CD4-positive, alpha-beta T cell treated with Interleukin-10 for 1 hour (primary cell): Measurements from ENCODE around the gene NAPEPLD.
A peak's percentile ranks its signal among the peaks of the same experiment; 100 is the strongest.
"Not testable (repeated sequence)": the region's sequence is repeated elsewhere in the genome, so short reads cannot be mapped to it uniquely, and the experiment has no call there.

Source experiments
- DNase-seq: peaks from one replicate; pipeline ENCODE4 v3.0.0-alpha.2; 2020

NAPEPLD gene

DNA sequence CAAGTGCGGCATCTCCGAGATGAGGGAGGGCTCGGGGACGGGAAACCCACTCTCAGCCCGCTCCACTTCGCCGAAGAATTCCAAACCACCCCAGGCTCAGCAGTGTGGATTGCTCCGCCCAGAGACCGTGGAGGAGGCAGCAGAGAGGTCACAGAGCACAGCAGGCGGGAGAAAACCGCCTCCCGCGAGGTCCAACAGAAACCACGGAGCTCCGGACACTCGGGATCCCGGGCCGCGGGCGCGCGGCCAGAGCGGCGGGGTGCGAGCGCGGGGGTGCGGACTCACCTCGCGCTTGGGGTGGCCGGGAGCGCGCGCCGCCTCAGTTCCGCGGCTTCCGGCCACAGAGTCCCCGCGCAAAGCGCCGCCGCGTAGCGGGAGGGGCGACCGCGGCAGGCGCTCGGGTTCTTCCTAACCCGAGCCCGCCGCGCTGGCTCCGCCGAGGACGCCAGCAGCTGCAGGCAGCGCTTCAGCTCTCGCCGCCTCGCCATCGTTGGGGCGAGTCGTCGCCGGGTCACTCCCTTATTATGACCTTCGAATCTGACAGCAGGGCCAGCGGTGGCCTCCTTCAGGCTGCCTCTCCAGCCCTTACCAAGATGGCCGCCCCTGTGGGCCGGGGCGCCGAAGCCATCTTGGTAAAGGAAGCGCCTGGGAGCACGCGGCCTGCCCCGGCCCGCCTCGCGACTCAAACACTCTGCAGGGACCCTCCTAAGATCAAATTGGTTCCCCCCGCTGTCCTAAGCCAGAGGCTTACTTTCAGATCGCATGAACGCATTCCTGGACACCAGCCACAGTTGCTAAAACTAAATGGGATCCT, at the start of gene NAPEPLD:
Gene NAPEPLD, minus strand, starts transcription at position 106 of the 814 bp plus-strand sequence. CDS start 20,323 bp downstream, outside the sequence.
- DNase-seq = peak; percentile 81

DNA sequence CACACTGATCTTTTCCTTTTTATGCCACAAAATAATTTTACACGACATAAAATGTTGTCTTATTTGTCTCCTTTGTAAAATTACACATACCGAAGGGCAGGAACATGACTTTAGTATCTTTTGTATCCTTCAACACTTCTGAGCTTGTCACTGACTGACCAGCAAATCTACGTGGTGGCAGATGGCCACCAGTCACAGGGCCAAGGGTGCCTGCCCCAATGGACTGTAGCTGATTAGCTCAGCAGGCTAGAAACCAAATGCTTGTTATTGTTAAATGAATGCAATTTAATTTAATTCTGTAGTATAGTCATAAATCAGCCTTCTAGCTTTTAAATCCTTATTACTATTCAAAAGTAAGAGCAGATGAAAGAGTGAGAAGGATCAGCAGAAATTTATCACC, 49.2 kb upstream of the NAPEPLD start:
- not testable (repeated sequence) for DNase-seq

DNA sequence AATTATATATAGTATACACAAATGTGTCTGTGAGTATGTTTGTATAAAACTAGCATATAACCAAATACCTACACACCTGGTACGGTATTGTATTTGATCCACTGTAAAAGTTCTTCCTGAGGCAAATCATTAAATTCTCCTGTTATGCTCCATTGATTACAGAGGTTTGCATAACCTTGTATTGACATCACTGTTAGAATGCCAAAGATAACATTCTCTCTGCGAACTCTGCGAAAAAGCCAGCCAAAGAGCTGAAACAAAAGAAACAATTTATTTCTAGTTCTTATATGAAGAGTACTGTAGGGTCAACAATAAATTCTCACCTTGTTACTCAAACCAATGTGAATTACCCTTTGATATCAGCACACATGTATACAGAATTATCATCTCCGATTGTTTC, 46.5 kb upstream of the NAPEPLD start:
- not testable (repeated sequence) for DNase-seq

DNA sequence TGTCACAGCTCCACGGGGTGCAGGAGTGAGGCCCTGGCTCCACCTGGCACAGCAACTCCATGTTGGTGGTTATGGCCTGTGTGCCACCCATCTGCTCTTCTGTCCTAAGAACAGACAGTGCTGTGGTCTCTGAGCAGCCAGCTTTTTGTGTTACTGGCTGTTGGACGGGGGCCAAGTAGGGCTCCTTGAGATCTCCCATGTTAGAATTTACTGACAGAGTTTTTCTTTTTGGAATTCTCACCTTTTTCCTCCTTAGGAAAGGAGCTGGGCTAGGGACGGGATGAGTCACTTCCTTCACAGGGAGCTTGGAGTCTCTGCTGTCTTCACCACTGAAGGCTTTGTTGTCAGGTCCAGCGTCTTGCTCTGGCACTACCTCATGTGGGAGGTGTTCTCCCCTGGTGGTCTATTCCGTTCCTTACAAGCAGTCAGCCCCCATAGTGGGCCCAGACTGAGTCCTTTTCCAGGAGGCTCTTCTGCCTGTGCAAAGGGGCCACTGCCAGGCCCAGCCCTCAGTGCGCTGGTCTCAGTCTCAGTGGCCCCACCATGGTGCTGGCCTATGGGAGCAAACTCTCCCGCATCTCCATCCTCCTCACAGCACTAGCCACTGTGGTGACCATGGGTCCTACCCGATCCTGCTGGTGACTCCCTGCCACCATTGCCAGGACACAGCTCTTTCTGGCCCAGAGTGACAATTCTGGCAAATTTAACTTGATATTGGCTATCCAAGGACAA, 23.7 kb upstream of the NAPEPLD start:
- not testable (repeated sequence) for DNase-seq

DNA sequence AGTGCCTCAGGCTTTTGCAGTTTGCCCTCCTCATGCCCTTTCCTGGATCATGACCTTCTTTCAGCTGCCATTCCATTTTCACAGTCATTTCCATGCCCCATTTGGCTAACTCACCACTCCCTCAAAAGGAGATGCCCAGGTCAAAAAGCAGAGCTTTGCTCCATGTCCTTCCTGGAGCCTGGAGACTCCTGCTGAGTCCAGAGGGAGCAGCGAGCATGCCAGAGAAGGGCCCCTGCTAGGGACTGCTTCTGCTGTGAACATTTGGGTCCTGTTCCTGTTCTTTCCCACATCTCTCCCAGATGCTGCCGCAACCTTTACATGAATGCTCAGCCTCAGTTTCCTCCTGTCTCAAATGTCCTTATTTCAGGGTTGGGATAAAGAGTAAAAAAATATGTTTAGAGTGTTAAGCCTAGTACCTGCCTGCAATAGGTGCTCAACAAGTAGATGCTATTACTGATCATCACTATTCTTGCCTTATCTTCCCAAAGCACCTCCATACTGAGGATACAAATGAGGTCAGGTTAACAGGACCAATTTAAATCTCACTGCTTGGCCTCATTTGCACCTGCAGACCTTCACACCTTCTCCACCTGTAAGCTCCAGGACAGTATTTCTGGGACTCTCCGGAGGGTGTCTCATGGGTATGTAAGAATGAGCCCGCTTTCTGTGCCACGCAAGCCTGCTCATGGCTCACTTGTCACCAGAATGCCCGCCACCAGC, 23.0 kb upstream of the NAPEPLD start:
- DNase-seq = not testable (repeated sequence)

DNA sequence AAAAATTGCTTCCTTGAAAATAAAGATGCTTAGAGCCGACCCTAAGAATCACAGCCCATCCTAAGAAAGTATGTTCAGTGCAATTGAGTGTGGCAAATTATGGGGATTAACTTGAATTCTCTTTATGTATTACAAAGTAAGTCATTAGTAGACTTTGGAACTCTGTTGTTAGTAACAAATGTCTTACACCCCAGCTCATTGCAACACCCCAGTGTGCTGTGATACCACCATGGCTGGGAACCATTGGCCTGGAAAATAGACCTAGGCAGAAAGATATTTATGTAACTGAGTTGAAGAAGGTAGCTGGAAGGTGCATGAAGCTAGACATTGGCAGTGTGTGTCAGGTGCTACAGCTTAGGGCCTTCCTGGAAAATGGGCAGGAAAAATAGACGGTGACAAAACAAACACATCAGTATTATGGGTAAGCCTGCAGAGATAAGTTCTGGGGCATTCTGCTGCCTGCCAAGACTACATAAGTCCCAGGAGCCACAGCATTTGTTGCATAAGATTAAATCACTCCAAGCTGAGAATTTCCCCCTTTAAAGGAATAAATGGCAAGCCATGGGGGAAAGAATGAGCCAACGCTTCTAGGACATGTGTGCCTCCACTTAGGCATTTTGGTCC, 18.1 kb upstream of the NAPEPLD start:
- not testable (repeated sequence) for DNase-seq

DNA sequence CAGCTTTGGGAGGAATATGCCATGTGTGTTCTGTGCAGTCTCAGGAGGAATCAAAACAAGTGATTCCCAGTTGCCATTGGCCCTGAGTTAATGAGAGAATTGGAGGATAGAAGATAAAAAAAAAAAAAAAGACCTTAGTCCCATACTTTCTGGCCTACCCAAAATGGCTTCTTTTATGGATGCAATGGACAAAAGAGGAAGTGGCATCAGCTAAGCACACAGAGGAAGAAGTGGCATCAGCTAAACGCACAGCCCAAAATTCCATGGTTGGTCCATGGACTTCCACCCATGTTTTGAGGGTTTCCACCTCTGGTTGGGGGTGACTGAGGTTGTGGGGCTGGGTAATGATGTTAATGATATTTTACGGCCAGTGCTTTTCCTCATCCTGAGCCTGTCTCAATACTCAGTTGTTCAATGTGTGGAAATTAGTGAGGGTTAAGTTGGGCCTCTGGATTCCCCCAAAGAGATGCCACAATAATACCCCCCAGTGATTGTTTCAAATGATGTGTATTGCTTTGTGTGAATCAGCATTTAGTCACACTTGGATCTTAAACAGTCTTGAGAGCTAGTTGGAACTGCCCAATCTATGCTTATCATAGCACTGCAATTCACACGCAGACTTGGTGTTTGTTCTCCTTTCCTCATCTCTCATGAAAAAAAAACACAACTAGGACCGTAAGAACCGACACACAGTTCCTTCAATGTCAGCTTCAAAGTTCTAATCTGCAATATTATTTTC, 14.4 kb upstream of the NAPEPLD start:
- DNase-seq = not testable (repeated sequence)

DNA sequence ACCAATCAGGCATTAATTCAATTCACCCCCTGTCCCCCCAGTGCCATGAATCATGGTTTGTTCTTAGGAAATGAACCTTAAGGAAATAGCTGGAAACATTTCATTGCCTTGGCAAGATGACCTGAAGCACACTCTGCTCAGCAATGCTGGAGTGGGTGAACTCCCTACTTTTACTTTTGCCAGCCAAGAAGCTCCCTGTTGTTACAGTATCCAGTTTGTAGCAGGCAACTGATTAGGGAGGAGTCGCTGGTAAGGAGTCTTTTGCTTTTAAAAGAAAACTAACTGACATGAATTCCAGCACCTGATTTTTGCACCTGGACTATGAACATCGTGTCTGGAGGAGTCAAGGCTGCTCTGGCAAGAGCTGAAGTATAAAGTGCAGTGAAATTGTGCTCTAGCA, 13.7 kb upstream of the NAPEPLD start:
- not testable (repeated sequence) for DNase-seq

DNA sequence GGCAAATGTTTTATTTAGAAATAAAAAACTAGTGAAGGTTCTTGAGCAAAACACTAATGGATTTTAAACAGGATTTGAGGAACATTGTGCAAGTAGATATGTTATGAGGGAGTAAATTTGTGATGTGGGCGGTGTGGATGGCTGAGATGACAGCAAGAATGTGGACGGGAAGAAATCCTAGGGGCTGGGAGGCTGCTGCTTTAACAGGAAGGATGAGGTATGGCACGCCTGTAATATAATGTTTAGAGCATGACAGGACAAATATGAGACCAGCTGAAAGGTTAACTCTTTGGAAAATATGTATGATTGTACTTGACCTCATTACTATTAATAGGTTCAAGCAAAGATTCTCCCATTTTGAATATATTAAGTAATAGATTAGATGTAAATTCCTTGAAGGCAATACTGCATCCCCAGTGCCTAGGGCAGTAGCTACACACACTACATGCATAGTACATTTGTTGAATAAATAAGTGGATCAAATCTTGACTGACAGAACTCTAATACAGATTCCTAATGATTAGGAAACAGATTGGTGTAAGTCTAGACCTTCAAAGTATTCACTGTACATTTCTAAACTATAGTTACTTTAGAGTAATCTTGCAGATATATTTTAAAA, 13.2 kb upstream of the NAPEPLD start:
- not testable (repeated sequence) for DNase-seq

DNA sequence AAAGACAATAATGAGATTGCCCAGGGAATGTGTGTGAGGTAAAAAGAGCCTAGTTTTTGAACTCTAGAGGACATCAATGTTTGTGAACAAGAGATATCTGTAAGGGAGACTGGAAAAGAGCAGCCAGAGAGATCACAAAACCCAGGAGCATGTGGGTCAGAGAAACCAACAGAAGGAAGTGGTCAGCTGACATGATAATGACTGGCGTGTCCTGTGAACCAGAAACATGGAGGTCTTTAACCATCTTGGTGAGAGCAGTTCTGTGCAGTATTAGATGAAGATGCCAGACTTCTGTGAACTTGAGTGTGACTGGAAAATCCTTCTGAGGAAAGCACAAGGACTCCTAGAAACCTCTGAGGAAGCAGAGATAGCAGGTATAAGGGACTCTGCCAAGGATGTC, 10.2 kb upstream of the NAPEPLD start:
- DNase-seq = not testable (repeated sequence)

DNA sequence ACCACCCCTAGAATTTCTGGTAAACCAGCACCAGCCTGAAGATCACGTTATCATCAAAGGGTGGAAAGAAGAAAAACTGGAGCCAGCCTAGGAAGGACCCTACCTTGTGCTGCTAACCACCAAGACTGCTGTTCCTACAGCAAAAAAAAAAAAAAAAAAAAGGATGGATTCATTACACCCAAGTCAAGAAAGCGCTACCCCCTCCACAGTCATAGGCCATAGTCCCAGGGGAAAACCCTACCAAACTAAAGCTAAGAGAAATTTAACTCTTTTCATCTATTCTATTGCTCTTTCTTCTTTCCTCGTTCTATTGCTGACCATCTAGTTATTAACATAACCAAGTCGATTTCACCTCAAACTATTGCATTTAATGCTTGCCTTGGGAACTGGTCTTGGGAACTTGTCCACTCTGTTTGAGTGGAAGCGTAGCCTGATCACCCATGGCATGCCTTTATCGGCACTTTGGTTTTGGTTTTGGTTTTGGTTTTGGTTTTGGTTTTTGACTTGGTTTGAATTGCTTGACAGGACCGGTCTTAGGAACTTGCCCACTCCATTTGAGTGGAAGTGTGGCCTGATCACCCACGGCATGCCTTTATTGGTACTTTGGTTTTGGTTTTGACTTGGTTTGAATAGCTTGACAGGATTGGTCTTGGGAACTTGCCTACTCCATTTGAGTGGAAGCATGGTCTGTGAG, 6.6 kb upstream of the NAPEPLD start:
- peak; percentile 55 for DNase-seq

DNA sequence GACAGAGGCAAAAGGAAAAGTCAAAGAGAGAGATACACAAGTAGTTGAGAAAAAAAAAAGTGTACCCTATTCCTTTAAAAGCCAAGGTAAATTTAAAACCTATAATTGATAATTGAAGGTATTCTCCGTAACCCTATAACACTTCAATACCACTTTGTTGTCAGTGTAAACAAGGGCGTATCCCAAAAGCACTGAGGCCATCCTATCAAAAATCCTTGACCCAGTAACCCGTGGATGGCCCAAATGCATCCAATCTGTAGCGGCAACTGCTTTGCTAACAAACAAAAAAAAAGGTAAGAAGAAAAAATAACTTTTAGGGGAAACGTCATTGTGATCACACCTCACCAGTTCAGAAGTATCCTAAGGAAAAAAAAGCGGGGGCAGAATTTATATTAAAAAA, 5.1 kb upstream of the NAPEPLD start:
- DNase-seq = no peak

DNA sequence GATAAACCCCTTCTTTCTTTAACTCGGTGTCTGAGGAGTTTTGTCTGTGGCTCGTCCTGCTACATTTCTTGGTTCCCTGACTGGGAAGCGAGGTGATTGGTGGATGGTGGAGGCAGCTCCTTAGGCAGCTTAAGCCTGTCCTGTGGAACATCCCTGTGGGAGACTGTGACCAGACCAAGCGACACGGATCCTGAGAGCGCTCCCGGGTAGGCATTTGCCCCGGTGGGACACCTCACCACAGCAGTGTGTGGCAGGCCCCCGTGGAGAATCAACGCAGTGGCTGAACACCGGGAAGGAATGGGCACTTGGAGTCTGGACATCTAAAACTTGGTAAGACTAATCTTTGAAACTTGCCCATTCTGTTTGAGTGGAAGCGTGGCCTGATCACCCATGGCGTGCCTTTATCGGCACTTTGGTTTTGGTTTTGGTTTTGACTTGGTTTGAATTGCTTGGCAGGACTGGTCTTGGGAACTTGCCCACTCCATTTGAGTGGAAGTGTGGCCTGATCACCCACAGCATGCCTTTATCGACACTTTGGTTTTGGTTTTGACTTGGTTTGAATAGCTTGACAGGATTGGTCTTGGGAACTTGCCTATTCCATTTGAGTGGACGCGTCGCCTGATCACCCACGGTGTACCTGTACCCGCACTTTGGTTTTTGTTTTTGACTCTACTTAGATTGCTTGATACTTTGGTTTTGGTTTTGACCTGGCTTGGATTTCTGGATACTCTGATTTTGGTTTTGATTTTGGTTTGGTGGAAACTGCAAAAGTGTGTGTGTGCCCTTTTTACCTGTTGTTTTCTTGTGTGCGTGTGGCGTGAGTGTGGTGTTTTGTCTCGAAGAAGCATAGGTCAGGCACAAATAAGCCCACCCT, 4.1 kb upstream of the NAPEPLD start:
- DNase-seq = not testable (repeated sequence)

DNA sequence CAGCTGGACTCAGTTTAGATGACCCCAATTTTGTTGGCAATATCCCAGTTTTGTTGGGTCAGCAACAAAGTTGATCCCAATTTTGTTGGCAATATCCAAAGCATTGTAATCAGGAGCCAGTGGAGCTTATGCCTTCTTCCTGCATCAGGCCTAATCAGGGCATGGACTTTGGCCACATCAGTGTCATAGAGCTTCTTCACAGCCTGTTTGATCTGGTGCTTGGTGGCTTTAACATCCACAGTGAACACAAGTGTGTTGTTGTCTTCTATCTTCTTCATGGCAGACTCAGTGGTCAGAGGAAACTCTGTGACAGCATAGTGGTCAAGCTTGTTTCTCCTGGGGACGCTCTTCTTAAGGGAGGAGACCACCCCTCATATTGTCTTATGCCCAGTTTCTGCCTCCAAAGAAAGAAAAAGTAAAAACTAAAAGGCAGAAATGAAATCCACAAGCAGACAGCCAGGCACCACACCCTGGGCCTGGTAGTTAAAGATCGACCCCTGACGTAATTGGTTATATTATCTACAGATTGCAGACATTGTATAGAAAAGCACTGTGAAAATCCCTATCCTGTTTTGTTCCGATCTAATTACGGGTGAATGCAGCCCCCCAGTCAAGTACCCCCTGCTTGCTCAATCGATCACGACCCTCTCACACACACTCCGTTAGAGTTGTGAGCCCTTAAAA, 3.2 kb upstream of the NAPEPLD start:
- DNase-seq = not testable (repeated sequence)

DNA sequence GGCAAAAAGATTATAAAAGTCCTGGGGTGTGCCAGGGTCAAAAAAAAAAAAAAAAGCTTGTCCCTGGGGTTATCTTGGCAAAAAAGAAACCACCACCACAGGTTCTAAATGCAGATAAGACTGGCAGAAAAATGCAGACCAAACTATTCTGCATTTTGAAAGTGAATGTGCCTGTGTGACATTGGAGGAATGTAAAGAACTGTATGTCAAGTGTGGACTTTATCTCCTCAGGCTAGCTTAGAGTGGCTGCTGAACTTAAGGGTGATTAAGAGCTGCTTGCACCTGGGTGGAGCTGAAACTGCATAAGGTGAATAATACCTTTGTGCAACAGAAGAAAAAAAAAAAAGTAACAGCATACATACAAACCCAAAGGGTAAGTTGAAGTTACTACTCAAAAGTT, 1.3 kb upstream of the NAPEPLD start:
- no peak for DNase-seq

DNA sequence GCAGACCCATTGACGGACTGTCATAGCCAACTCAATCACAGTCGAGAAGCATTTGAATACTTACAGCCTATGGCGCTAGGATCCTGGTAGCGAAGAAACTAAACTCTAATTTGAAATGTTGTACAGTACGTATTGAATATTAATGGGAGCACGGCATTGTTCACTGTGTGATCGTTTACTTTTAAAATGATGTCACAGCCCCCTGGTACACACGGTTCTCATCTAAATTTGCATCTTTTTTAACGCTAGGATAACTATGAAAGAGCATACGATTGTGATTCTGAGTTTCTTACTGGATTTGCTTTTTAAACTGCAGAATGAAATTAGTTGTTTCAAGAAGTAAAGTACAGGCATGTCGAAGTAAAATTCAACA, 895 bp upstream of the NAPEPLD start:
- no peak for DNase-seq

DNA sequence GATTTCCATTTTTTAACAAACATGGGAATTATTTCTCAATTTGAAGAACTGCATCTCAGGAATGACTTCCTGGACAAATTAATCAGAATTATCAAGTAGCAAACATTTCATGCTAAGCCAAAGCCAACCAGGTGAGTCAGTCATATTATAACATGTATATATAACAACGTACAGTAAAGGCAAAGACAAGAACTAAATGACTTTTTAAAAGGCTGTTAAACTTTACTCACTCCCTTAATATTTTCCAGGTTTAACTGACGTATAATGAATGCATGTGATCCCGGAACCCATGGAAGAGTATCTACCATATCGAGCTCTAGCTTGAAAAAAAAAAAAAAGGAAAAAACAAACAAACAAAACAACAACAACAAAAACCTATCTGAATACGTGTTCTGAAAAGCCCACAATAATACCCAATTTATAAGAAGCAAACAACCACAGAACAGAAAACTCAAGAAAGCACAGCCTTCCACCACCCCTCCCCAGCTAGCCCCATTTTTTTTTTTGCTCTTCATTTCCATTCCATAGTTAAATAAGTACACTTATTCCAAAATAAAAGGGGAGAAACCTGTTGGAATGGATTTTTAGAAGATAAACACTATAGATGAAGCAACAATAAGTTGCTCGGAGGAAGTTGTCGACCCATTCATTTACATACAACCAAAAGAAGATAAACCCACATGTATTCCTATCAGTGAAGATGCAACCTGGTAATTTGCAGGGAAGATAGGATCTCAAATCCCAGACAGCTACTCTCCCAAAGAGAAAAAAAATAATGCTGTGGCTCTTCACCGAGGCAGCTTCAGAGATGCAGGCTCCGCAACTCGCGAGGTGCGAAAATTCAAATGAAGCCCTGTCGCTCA, 537 bp downstream of the NAPEPLD start:
- no peak for DNase-seq

DNA sequence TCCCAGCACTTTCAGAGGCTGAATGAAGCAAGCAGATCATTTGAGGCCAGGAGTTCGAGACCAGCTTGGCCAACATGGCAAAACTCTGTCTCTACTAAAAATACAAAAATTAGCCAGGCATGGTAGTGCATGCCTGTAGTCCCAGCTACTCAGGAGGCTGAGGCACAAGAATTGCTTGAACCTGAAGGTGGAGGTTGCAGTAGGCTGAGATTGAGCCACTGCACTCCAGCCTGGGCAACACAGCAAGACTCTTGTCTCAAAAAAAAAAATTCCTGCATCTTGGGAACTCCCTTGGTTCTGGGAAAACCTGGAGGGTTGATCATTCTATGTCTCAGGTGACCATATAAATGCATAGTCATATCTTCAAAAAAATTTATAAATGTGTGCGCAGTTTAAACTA, 4.1 kb downstream of the NAPEPLD start:
- DNase-seq = not testable (repeated sequence)

DNA sequence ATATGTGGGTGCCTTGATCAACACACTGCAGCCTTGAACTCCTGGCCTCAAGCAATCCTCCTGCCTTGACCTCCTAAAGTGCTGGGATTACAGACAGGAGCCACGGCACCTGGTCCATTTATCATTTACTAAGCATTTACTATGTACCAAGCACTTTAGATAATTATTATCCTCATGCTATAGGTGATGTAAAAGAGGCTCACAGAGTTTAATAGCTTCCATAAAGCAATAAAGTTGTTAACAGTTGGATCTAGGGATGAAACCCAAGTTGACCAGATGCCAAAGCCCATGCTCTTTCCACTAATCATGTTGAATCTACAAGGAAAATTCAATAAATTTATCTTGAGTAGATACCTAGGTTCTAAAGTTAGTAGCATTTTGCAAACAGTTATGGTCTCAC, 5.0 kb downstream of the NAPEPLD start:
- DNase-seq = no peak
